H9 (cell line): ENCODE results near the gene ABHD12. TPM values are rescaled to one million over a fixed set of nuclear protein-coding genes. Genes with fewer than 3 reads are reported as not detected.

Source experiments
- DNase-seq: peaks from one replicate; pipeline ENCODE4 v3.0.0-alpha.2; 2017
- H2AFZ ChIP-seq: one replicate; pipeline ENCODE4 v1.6.1; 2013; ENCODE audit warnings: mild to moderate bottlenecking, low read length, control low read depth, moderate library complexity
- H2AK5ac ChIP-seq: 2 replicates; pipeline ENCODE4 v1.6.1; 2013; ENCODE audit warnings: low read length, control low read depth, mixed read lengths; ENCODE audit not compliant: insufficient read length
- H2BK120ac ChIP-seq: one replicate; pipeline ENCODE4 v1.6.1; 2013; ENCODE audit warnings: low read depth, mild to moderate bottlenecking, low read length, control low read depth, inconsistent platforms; ENCODE audit not compliant: poor library complexity, severe bottlenecking
- H2BK12ac ChIP-seq: 2 replicates; pipeline ENCODE4 v1.6.1; 2013; ENCODE audit warnings: low read length, control low read depth, mixed read lengths, low read depth; ENCODE audit not compliant: insufficient read length
- H2BK15ac ChIP-seq: 2 replicates; pipeline ENCODE4 v1.6.1; 2013; ENCODE audit warnings: low read depth, low read length, control low read depth
- H2BK20ac ChIP-seq: one replicate; pipeline ENCODE4 v1.6.1; 2013; ENCODE audit warnings: low read depth, mild to moderate bottlenecking, low read length, control low read depth, inconsistent platforms; ENCODE audit not compliant: poor library complexity, severe bottlenecking
- H2BK5ac ChIP-seq: 2 replicates; pipeline ENCODE4 v1.6.1; 2013; ENCODE audit warnings: low read length, control low read depth, mixed read lengths; ENCODE audit not compliant: insufficient read length
- H3K14ac ChIP-seq: 2 replicates; pipeline ENCODE4 v1.6.1; 2013; ENCODE audit warnings: low read length, control low read depth; ENCODE audit not compliant: insufficient read depth
- H3K18ac ChIP-seq: 2 replicates; pipeline ENCODE4 v1.6.1; 2013; ENCODE audit warnings: low read depth, mild to moderate bottlenecking, mixed read lengths, low read length, control low read depth; ENCODE audit not compliant: insufficient read length
- H3K23ac ChIP-seq: 2 replicates; pipeline ENCODE4 v1.6.1; 2013; ENCODE audit warnings: low read length, control low read depth, mixed read lengths, low read depth; ENCODE audit not compliant: insufficient read length
- H3K23me2 ChIP-seq: 2 replicates; pipeline ENCODE4 v1.6.1; 2013; ENCODE audit warnings: low read depth, mild to moderate bottlenecking, mixed read lengths, low read length, control low read depth; ENCODE audit not compliant: insufficient read length, poor library complexity, severe bottlenecking
- H3K27ac ChIP-seq: 2 replicates; pipeline ENCODE4 v1.5.1; 2013; ENCODE audit warnings: low read length, control low read depth, mixed read lengths, low read depth; ENCODE audit not compliant: insufficient read length
- H3K27me3 ChIP-seq: 2 replicates; pipeline ENCODE4 v1.6.1; 2013; ENCODE audit warnings: low read length, control low read depth, inconsistent platforms; ENCODE audit not compliant: insufficient read depth
- H3K4ac ChIP-seq: 2 replicates; pipeline ENCODE4 v1.6.1; 2013; ENCODE audit warnings: low read depth, mild to moderate bottlenecking, control low read depth, inconsistent platforms, low read length, moderate library complexity
- H3K4me1 ChIP-seq: 2 replicates; pipeline ENCODE4 v1.6.1; 2013; ENCODE audit warnings: low read length, control low read depth, inconsistent platforms; ENCODE audit not compliant: insufficient read depth
- H3K4me2 ChIP-seq: 2 replicates; pipeline ENCODE4 v1.6.1; 2013; ENCODE audit warnings: low read length, control low read depth, mixed read lengths; ENCODE audit not compliant: insufficient read length, insufficient read depth
- H3K56ac ChIP-seq: 2 replicates; pipeline ENCODE4 v1.6.1; 2013; ENCODE audit warnings: low read depth, mild to moderate bottlenecking, mixed read lengths, low read length, control low read depth; ENCODE audit not compliant: insufficient read length
- H3K79me1 ChIP-seq: 2 replicates; pipeline ENCODE4 v1.6.1; 2013; ENCODE audit warnings: low read depth, mild to moderate bottlenecking, moderate library complexity, low read length, control low read depth, inconsistent platforms; ENCODE audit not compliant: insufficient read depth, poor library complexity, severe bottlenecking
- H3K79me2 ChIP-seq: 2 replicates; pipeline ENCODE4 v1.6.1; 2013; ENCODE audit warnings: low read length, control low read depth, inconsistent platforms; ENCODE audit not compliant: insufficient read depth
- H3K9ac ChIP-seq: 2 replicates; pipeline ENCODE4 v1.6.1; 2013; ENCODE audit warnings: low read length, control low read depth, mixed read lengths; ENCODE audit not compliant: insufficient read length; ENCODE audit errors: extremely low read depth
- H3K9me3 ChIP-seq: one replicate; pipeline ENCODE4 v1.6.1; 2013; ENCODE audit warnings: low read depth, low read length, inconsistent platforms; ENCODE audit not compliant: control insufficient read depth
- H3T11ph ChIP-seq: one replicate; pipeline ENCODE4 v1.6.1; 2013; ENCODE audit warnings: mild to moderate bottlenecking, low read length, control low read depth, inconsistent platforms
- H4K20me1 ChIP-seq: one replicate; pipeline ENCODE4 v1.6.1; 2013; ENCODE audit not compliant: control insufficient read depth, insufficient read length, insufficient read depth
- H4K5ac ChIP-seq: 2 replicates; pipeline ENCODE4 v1.6.1; 2013; ENCODE audit warnings: low read depth, mild to moderate bottlenecking, mixed read lengths, low read length, control low read depth; ENCODE audit not compliant: insufficient read length
- H4K8ac ChIP-seq: replicated peaks from 2 replicates; pipeline ENCODE4 v1.6.1; 2013; ENCODE audit warnings: low read length, control low read depth, mixed read lengths, low read depth; ENCODE audit not compliant: insufficient read length
- H4K91ac ChIP-seq: 2 replicates; pipeline ENCODE4 v1.6.1; 2013; ENCODE audit warnings: low read depth, mild to moderate bottlenecking, moderate library complexity, mixed read lengths, low read length, control low read depth; ENCODE audit not compliant: insufficient read length
- H3K27ac Mint-ChIP-seq, 3 experiments: 2 replicates in 2 of 3; 3 replicates in 1 of 3; pipeline ENCODE4 v1.8.0; 2020 to 2021; ENCODE audit warnings: mixed read lengths in 3 of 3, mild to moderate bottlenecking in 1 of 3, moderate library complexity in 1 of 3
- H3K27me3 Mint-ChIP-seq: 2 replicates; pipeline ENCODE4 v1.8.0; 2021; ENCODE audit warnings: low read depth, mild to moderate bottlenecking, moderate library complexity, mixed read lengths
- H3K36me3 Mint-ChIP-seq, 3 experiments: 2 replicates in 2 of 3; 3 replicates in 1 of 3; pipeline ENCODE4 v1.8.0; 2020 to 2021; ENCODE audit warnings: low read depth in 3 of 3, mixed read lengths in 3 of 3; ENCODE audit not compliant: insufficient read depth in 1 of 3
- H3K4me1 Mint-ChIP-seq, 2 experiments: 2 replicates each; pipeline ENCODE4 v1.8.0; 2020; ENCODE audit warnings: mixed read lengths in 2 of 2
- H3K4me3 Mint-ChIP-seq, 2 experiments: 2 replicates in 1 of 2; 3 replicates in 1 of 2; pipeline ENCODE4 v1.8.0; 2020 to 2021; ENCODE audit warnings: mild to moderate bottlenecking in 2 of 2, mixed read lengths in 2 of 2, moderate library complexity in 1 of 2
- H3K9me3 Mint-ChIP-seq, 2 experiments: 2 replicates in 1 of 2; 3 replicates in 1 of 2; pipeline ENCODE4 v1.8.0; 2020; ENCODE audit warnings: mild to moderate bottlenecking in 2 of 2, mixed read lengths in 2 of 2, moderate library complexity in 1 of 2
- CTCF ChIP-seq: fragments of 200-600 bp; sonication (generic); conservative IDR thresholded peaks from 3 replicates; pipeline ENCODE4 v1.8.0; 2021; ENCODE audit warnings: antibody characterized with exemption, mild to moderate bottlenecking
- WGBS: extraction: QIAGEN DNeasy Blood & Tissue Kit; methylation state at CpG from one replicate; pipeline ENCODE4 v1.1.7; 2013; ENCODE audit warnings: missing lambda C conversion rate, low lambda C conversion rate, mixed read lengths; ENCODE audit not compliant: insufficient read length; ENCODE audit errors: extremely low coverage; 5-methylcytosine and 5-hydroxymethylcytosine counted together
- total RNA-seq: library from RNA; stranded (reverse); gene quantifications from 2 replicates; pipeline ENCODE4 v1.2.1, GENCODE V29; 2021

Gene ABHD12
- total RNA-seq, 1 experiment from 2014 or later: 54.4 TPM

- H4K8ac ChIP-seq: no peak overlapping the region
- H3K36me3 Mint-ChIP-seq: peaks cover 27 to 56% (median 55%) of the 10 kb centered on the region in 3 experiments
- no peak overlapping the region for H2BK5ac ChIP-seq
- H3K27ac Mint-ChIP-seq: peak overlapping the region in 2 of 3 experiments; percentile 59 to 77; a peak in 2 of 7 replicates
- no peak overlapping the region for H4K5ac ChIP-seq
- no peak for DNase-seq
- no peak overlapping the region for H2AFZ ChIP-seq
- H3K27me3 Mint-ChIP-seq: no peaks in the 10 kb centered on the region; the same call in 1 of the 2 replicates
- no peak overlapping the region for H3K9ac ChIP-seq
- peaks cover 0 to 4% of the 10 kb centered on the region in 2 experiments; a peak in 1 of 4 replicates for H3K4me1 Mint-ChIP-seq
- no peak for TF ChIP-seq CTCF
- no peak overlapping the region for H3K23ac ChIP-seq
- no peak overlapping the region for H4K91ac ChIP-seq
- H3K9me3 Mint-ChIP-seq: no peaks in the 10 kb centered on the region; a peak in 1 of 5 replicates
- H2BK12ac ChIP-seq: no peak overlapping the region
- no peak overlapping the region for H3T11ph ChIP-seq
- no peaks in the 10 kb centered on the region for H3K23me2 ChIP-seq
- H2BK120ac ChIP-seq: no peak overlapping the region
- H3K9me3 ChIP-seq: no peaks in the 10 kb centered on the region
- H2AK5ac ChIP-seq: no peak overlapping the region
- H2BK15ac ChIP-seq: no peak overlapping the region
- no peaks in the 10 kb centered on the region for H3K4me1 ChIP-seq
- no peak overlapping the region for H3K27ac ChIP-seq
- H3K4ac ChIP-seq: no peak overlapping the region
- no peaks in the 10 kb centered on the region for H3K27me3 ChIP-seq
- no peaks in the 10 kb centered on the region for H3K79me1 ChIP-seq
- no peaks in the 10 kb centered on the region for H3K79me2 ChIP-seq
- no peak overlapping the region for H2BK20ac ChIP-seq
- no peak overlapping the region for H3K18ac ChIP-seq
- no peak overlapping the region for H3K4me2 ChIP-seq
- no peak overlapping the region for H3K4me3 Mint-ChIP-seq
- no peaks in the 10 kb centered on the region for H4K20me1 ChIP-seq
- no peak overlapping the region for H3K56ac ChIP-seq
- H3K14ac ChIP-seq: no peak overlapping the region
- WGBS: no CpG with 5 or more reads among the region's 24 CpGs
Observed at GRCh38 chr20:25285856-25286798, 104.5 kb downstream of the ABHD12 start.
